HG03108 (cell line): ENCODE data around the gene SP4.

ENCODE experiments used
- ATAC-seq: cut with Tn5 transposase; IDR thresholded peaks from one replicate; pipeline ENCODE4 v1.9.1; 2021; ENCODE audit warnings: moderate library complexity; ENCODE audit not compliant: unreplicated experiment

The SP4 gene

DNA sequence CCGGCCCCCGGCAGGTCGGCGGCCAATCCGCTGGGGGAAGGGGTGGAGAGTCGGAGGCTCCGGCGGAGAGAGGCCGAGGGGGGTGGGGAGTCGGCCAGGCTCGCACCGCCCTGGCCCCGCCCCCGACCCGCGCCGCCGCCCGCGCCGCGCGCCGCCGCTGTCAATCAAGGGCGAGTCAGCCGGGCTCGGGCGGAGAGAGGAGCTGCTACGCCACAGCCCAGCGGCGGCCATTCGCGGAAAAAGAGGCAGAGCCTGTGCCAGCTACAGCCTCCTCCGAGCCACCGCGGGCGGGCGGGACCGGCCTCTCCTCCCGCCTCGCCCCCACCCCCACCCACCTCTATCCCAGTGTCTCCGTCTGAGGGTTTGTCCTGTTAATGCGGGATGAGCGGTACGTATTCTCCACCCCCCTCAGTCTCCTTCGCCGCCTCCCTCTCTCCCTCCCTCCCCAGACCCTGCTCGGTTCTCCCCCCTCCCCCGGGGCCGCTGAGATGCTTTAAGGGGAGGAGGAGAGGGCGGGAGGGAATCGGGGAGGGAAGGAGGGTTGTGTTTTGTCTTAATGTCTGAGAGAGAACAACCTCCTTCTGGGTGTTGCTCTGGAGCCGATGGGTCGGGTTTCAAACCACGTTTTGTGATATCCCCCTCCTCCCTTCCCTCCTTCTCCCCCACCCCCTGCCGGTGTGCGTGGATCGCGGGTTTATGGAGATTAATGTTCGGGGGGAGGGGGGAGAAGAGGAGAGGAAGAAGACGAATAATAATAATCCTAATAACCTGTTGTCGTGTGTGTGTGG is at the start of gene SP4:
Gene SP4, plus strand, starts transcription at position 213 of the 788 bp plus-strand sequence. Its CDS starts 169 bp downstream, at position 382.
- ATAC-seq: peak; percentile 59

DNA sequence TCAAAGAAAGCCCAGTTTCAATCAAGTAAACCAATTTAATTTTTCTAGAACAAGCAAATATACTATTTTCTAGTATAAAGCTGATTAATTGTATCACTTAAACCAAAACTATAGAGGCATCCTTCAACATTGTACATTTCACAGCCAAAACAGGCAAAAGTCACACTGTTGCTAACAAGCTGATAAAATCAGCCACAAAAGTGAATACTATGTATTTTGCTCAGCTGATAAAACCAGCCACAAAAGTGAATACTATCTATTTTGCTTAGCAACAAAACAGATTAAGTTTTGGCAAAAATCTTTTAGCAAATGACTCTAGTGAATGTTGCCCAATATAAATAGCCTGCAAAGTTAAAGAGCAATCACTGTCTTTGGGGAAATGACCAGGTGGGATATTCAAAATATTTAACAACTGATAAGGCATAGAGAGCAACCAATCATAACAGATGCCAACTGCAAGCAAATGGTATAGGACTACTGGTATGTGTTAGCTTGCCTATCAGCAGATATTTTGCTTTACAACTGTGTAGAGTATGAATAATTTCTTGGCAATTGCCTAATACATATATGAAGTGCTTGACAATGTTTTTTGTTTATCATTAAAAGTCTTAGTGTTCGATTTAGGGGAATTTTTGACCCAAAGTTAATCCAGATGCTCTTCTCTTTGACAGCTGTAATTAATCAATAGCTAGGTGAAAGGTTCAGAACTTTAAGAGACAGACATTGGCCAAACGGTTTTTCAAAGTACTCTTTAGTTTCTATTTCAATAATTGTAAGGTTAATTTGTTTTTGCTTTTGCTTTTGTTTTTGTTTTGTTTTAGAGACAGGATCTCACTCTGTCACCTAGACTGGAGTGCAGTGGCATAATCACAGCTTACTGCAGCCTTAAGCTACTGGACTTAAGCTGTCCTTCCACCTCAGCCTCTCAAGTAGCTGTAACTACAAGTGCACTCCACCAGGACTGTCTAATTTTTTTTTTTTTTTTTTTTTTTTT is 44.4 kb upstream of the SP4 start:
- no peak for ATAC-seq

DNA sequence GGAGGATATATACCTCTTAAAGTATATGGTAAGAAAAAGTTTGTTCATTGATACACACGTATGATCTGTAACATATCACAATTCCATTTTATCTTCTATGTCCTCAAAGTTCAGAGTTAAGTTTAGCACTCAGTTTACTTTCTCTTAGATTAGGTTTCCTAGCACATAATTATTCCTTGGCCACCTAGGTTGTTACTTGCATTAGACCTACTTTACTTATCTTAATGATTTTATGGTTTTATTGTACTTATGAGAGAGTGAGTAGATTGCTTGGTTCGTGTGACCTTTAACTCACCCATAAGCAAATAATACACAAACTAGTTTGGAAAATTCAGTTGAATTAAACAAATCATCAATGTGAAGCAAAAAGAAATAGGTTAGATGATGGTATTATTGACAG is 33.9 kb upstream of the SP4 start:
- ATAC-seq: no peak

DNA sequence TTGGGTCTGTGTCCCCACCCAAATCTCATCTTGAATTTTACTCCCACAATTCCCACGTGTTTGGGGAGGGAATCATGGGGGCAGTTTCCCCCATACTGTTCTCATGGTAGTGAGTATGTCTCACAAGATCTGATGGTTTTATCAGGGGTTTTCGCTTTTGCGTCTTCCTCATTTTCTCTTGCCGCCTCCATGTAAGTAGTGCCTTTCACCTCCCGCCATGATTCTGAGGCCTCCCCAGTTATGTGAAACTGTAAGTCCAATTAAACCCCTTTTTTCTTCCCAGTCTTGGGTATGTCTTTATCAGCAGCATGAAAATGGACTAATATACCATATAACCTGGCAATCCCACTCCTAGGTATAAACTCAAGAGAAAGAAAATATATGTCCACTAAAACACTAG is 25.9 kb upstream of the SP4 start:
- no peak for ATAC-seq

DNA sequence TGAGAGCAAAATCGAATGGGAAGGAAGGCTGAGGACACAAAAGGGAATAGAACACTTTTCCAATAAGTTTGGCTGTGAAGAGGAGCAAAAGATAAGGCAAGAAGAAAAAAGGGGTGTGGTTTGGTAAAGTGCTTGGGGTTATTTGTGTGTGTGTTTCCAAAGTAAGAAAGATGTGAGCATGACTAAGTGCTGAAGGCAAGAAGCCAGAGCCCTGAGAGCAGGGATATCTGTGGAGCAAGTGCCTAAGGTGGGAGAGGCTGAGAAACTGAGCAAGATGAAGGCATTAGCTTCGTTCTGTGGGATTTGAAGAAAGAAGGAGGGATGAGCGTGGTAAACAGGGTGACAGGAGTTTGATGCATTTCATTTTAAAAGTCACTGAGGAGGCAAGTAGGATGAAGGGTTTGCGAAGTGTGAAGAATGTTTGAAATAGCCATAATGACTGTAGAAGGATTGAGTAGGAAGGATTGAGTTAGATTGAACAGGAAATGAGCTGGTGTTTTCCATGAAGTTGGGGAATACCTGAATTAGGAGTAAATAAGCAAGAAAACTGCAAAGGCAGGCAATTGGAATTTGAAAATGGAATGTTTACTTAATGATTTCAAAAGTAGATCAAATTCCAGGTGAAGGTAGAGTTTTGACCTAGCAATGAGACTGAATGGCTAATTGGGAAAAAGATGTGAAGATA is 19.9 kb upstream of the SP4 start:
- no peak for ATAC-seq

DNA sequence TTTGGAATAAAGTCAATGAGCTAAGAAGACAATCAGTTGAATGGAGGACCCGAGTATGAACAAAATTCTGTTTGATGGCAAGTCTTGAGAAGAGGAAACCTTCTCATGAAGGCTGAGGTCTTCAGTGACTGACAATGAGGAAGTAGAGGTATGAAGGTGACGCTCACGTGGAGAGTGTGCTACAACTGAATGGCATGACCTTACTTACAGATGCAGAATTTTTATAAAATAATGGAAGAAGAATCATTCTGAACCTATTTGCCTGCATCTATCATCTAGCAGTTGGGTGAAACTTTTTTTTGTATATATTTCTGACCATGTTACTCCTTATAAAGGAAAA is 19.4 kb upstream of the SP4 start:
- no peak for ATAC-seq

DNA sequence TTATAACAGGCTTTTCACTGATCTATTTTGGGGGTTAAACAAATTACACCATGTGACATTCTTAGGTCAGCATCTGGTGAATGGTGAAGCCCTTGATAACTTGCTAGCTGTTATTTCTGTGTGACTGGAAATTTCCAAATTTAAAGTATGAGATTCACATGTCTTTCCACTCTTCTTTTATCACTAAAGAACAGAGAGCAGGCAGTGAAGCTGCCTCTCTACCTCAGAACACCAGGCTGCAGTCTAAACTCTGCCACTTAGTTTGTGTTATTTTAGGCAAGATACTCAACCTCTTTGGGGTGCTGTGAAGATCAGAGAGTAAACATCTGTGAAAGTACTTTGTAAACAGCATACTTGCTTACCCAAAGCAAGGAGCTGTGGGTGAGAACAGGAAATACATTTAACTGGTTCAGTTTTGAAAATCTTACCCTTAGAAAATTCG is 15.5 kb upstream of the SP4 start:
- ATAC-seq: no peak

DNA sequence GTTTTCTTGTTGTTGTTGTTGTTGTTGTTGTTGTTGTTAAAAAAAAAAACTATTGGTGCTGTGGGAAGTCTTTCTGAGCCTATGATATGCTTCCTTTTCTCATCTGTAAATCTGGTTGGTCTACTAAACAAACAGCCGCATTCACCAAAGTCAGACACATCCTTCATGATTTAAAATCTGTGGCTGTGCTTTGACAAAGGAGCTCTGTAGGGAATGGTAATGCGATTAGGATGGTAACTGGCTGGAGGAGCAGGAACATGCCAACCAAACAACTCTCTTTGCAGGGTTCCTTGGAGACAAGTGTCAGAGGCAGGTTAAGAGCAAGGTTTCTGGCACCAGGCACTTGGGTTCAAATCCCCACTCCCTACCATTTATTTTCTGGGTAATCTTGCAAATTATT is 14.9 kb upstream of the SP4 start:
- ATAC-seq: no peak

DNA sequence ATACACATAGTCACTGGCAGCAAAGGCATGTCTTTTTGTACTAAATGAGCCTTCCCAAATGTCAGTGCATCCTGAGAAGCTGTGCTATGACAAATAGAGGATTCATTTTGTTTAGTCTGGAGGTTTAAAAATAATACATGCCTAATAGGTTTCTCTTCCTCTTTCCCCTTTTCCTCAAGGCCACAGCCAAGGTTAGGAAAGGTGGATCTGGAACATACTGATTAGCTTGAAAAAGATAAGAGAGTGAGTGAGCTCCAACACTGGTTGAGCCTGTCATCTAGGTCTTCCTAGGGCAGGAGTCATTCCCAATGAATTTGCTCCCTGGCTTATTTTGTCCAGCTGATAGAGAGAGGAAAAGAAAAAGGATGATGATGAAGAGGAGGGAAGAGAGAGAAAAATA is 14.4 kb upstream of the SP4 start:
- no peak for ATAC-seq

DNA sequence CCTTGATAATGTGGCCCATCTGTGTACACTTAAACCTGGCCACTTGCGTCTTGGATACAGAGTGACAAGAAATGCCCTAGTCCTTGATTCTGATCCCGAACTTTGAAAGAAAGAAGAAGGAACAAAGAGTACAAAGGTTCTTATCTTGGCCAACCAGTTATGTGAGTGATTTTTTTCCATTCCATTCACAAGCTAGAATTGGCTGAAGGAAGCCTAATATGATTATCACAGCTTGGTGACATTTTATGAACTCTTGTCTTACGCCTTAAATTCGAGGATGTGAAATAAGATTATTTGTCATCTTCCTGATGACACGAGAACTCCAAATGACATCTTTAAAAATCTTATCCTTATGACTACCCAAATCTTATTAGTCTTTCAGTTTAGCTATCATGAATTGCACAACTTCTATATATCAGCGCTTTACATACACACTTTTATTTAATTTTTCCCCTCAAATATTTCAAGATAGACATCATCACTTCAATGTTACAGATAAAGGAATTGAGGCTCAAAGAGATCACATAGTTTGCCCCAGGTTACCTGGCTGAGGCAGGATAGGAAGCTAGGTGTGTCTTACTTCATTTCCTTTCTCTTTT is 13.0 kb upstream of the SP4 start:
- ATAC-seq: no peak

DNA sequence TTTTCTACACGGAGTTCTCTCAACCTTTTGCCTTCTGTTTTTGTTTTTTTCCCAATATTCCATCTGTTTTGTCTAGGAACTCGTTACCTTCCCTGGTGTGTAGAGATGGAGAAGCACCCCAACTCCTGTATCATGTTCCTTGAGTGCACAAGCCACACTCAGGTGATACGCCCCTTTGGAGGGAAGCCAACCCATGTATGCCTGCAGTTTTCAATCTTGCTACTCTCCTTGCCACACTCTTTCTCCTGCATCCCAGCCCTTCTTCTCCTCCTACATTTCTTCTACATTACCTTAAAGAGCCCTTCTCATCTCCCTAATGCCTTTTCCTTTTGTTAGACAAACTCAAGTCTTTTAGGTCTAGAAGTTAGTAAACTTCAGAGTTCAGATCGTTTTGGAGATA is 10.2 kb upstream of the SP4 start:
- no peak for ATAC-seq

DNA sequence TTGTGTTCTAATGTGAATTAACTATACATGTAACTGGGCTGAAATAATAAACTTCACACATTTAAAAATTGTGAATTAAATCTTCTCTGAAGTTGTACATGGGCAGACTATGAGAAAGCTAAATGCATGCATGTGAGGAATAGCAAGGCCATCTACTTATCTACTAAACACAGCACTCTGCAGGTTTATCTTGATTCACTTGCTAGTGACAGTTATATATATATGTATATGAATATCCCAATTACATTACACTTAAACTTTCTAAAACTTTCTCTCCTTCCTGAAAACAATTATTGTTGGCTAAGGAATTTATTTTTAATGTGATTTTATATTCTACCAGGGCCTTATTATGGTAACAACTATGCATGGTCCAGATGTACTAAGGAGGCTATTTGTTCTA is 5.1 kb upstream of the SP4 start:
- no peak for ATAC-seq

DNA sequence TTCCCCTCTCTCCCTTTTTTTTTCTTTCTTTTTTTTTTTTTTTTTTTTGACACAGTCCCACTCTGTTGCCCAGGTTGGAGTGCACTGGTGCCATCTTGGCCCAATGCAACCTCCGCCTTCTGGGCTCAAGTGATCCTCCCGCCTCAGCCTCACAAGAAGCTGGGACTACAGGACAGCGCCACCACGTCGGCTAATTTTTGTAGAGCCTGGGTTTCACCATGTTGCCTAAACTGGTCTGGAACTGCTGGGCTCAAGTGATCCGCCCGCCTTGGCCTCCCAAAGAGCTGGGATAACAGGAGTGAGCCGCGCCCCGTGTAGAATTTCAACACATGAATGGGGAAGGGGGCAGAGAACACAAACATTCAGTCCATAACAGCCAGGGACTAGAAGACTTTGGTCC is 2.6 kb upstream of the SP4 start:
- no peak for ATAC-seq

DNA sequence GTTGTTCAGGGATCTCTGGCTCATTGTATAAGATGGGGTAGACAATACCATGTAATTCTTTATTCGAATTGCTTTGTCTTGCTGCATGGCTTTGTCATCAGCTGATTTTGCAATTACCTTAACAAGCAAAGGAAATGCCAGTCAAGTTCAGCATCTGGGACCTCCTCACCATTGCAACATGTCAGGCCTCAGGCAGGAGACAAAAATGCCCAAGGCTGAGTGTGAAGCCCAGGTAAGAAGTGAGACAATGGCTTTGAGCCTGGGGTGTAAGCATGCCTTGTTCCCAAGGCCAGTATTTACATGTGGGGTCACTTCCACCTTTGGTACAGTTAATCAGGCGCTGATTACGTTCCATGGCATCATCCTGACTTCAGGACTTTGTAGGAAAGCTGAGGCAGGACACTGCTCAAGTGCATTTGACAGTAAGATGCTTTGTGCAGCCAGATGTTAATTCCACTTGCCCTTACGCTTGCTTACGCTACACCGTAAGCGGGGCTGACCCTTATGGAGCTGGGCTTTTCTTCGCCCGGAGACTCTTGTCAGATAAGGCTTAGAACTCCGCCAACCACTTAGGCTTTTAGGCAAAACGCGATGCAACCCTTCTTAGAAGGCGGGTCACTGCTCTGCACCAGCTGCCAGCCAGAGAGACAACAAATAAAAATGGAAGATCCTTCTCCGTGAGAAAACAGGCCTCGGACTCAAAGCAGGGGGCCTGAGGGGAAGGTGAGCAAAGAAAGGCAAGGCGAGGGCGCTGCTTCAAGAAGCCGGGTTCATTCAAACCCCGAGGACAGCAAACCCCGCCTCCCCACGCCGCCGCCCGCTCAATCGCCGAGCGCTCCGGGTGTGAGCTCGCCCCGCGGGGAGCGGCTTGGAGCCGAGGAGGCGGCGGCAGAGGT is 1.3 kb upstream of the SP4 start:
- no peak for ATAC-seq

DNA sequence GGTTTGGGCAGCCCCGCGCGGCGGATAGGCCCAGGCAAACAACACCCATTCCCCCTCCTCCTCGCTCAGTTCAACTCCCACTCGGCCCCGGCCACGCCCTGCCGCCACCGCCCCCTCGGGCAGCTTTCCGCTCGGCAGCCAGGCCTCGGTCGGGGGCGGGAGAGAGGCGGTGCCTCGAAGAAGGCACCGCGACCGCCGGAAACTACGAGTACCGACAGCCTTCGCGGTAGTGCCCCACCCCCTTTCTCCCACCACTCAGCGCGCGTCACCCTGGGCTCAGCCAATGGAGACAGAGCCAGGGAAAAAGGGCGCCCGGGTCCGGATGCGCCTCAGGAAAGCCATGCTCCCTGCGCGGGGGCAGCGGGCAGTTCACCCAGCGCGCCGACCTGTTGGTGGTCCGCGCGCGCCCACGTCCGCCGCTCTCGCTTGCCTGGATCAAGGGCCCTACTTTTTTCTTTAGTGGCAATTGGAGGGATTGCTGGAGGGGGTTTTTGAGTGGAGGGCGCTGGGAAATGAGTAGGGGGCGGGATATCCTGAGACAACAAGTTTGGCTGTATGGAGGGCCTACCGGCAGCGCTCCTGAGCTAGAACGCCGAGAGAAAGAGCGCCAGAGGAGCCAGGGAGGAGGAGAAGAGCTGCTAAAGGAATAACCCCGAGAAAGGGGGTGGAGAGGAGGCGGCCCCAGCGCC is 557 bp upstream of the SP4 start:
- peak; percentile 80 for ATAC-seq

DNA sequence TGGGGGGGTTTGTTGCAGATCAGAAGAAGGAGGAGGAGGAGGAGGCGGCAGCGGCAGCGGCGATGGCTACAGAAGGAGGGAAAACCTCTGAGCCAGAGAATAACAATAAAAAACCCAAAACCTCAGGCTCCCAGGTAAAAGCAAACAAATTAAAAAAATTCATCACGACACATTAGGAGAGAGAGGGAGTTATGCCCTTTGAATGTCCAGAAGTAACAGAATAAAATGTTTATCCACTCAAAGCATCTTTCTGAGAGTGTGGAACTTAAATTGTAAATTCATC is 717 bp downstream of the SP4 start:
- no peak for ATAC-seq

DNA sequence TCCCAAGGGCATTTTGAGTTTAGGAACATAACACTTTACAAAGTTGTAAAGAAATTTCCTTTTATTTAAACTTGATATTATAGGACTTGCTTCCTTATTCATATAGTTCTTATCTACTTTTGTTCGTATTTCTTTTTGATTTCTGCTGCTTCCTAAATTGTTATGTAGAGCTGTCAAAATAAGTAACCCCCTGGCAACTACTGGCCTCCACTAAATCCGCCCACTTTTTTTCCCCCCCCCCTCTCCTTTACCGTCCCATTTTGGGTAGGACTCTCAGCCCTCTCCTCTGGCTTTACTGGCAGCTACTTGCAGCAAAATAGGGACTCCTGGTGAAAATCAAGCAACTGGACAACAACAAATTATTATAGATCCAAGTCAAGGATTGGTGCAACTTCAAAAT is 1.1 kb downstream of the SP4 start:
- ATAC-seq: no peak

DNA sequence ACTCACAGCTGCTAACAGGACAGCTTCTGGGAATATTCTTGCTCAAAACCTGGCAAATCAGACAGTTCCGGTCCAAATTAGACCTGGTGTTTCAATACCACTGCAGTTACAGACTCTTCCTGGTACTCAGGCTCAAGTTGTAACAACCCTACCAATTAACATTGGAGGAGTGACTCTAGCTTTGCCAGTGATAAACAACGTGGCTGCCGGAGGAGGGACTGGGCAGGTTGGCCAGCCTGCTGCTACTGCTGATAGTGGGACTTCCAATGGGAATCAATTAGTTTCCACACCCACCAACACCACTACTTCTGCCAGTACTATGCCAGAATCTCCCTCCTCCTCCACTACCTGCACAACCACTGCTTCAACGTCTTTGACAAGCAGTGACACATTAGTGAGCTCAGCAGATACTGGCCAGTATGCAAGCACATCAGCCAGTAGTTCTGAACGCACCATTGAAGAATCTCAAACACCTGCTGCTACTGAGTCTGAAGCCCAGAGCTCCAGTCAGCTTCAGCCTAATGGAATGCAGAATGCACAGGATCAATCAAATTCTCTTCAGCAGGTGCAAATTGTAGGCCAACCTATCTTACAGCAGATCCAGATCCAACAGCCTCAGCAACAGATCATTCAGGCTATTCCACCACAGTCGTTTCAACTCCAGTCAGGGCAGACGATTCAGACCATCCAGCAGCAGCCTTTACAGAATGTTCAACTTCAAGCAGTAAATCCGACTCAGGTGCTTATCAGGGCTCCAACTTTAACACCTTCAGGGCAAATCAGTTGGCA is 2.1 kb downstream of the SP4 start:
- no peak for ATAC-seq

DNA sequence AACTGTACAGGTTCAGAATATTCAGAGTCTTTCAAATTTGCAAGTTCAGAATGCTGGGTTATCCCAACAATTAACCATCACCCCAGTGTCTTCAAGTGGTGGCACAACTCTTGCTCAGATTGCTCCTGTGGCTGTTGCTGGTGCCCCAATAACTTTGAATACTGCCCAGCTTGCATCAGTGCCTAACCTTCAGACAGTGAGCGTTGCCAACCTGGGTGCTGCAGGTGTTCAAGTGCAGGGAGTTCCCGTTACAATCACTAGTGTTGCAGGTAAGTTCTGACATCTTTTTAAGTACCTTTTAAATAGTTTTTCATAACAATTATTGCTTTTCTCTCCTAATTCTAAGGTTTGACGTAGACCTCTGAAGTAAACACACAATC is 2.7 kb downstream of the SP4 start:
- ATAC-seq: no peak
